Calu3 (cell line): ENCODE data around the gene IKBKG. TPM values are rescaled to one million over a fixed set of nuclear protein-coding genes. Genes with fewer than 3 reads are reported as not detected.

Source experiments
- BruUV-seq: library from RNA; stranded (reverse); fragments of 400-500 nt; replicated peaks from 2 replicates; lab custom pipeline; 2021; lab: Mats Ljungman, UMichigan
- CTCF ChIA-PET: fragments of 300-600 bp; sonication (Branson Sonifier 250); formaldehyde crosslinking; loops from one replicate; lab custom pipeline; 2022; ENCODE audit warnings: antibody characterized with exemption; lab: Charles Lee
- DNase-seq: peaks from one replicate; pipeline ENCODE4 v3.0.0; 2022
- H3K27ac Mint-ChIP-seq: one replicate; pipeline ENCODE4 v1.8.0; 2022; ENCODE audit warnings: mixed read lengths; ENCODE audit not compliant: unreplicated experiment
- H3K27me3 Mint-ChIP-seq: one replicate; pipeline ENCODE4 v1.8.0; 2022; ENCODE audit warnings: mixed read lengths; ENCODE audit not compliant: unreplicated experiment
- H3K36me3 Mint-ChIP-seq: one replicate; pipeline ENCODE4 v1.8.0; 2022; ENCODE audit warnings: mild to moderate bottlenecking, moderate library complexity, mixed read lengths; ENCODE audit not compliant: insufficient read depth, unreplicated experiment
- H3K4me1 Mint-ChIP-seq: one replicate; pipeline ENCODE4 v1.8.0; 2022; ENCODE audit warnings: mild to moderate bottlenecking, low read depth, mixed read lengths; ENCODE audit not compliant: unreplicated experiment
- H3K4me3 Mint-ChIP-seq: one replicate; pipeline ENCODE4 v1.8.0; 2022; ENCODE audit warnings: mild to moderate bottlenecking, low read depth, moderate library complexity, mixed read lengths; ENCODE audit not compliant: unreplicated experiment
- H3K9me3 Mint-ChIP-seq: one replicate; pipeline ENCODE4 v1.8.0; 2022; ENCODE audit warnings: low read depth, mixed read lengths; ENCODE audit not compliant: unreplicated experiment
- intact Hi-C: fragments of 100-400 bp; cut with micrococcal nuclease; formaldehyde crosslinking; loops from one replicate; pipeline ENCODE4 v1.10.0; 2022; ENCODE audit not compliant: unreplicated experiment
- total RNA-seq: library from RNA; stranded (reverse); gene quantifications from 2 replicates; pipeline ENCODE4 v1.2.3, GENCODE V29; 2022
- TF ChIP-seq, protein P1 (sequence below): fragments of 200-600 bp; IDR thresholded peaks from one replicate; pipeline ENCODE4 v1.8.0; 2022; ENCODE audit warnings: antibody characterized with exemption; ENCODE audit not compliant: unreplicated experiment

The IKBKG gene
- total RNA-seq, 1 experiment from 2014 or later: 39.9 TPM

DNA sequence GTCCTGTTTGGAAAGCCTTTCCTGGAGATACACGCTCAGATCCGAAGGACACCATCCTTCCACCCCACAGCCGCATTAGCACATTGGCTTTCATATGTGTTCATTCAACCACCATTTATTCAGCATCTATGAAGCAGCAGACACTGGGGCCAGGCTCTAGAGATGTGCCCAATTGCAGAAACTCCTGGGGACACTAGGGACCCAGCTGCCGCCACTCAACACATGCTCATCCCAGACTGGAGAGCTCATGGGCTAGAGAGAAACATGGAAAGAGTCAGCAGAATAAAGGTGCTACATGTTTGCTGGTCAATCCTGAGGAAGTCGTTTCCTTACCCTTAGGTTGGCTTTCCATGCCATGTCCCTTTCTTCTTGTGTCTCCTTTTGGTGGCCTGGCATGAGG, 45.1 kb downstream of the IKBKG start:
- Mint-ChIP-seq H3K27me3 (peaks cover 49% of the 10 kb centered on the region), H3K4me1 (peaks cover 9% of the 10 kb centered on the region), H3K9me3 (peaks cover 2% of the 10 kb centered on the region), H3K36me3 (peaks cover under 1% of the 10 kb centered on the region), H3K4me3 (no peak overlapping the region), H3K27ac (no peak overlapping the region)
- CTCF ChIA-PET: no interaction called here
- no TSS peak for BruUV-seq
- TF ChIP-seq, protein P1, sequence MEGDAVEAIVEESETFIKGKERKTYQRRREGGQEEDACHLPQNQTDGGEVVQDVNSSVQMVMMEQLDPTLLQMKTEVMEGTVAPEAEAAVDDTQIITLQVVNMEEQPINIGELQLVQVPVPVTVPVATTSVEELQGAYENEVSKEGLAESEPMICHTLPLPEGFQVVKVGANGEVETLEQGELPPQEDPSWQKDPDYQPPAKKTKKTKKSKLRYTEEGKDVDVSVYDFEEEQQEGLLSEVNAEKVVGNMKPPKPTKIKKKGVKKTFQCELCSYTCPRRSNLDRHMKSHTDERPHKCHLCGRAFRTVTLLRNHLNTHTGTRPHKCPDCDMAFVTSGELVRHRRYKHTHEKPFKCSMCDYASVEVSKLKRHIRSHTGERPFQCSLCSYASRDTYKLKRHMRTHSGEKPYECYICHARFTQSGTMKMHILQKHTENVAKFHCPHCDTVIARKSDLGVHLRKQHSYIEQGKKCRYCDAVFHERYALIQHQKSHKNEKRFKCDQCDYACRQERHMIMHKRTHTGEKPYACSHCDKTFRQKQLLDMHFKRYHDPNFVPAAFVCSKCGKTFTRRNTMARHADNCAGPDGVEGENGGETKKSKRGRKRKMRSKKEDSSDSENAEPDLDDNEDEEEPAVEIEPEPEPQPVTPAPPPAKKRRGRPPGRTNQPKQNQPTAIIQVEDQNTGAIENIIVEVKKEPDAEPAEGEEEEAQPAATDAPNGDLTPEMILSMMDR: no peak
- intact Hi-C loops: no loop called here
- DNase-seq: no peak

GRCh38 chrX:154593201-154593600, 45.8 kb downstream of the IKBKG start:
- Mint-ChIP-seq H3K36me3 (peaks cover 7% of the 10 kb centered on the region), H3K27ac (no peak overlapping the region), H3K9me3 (peaks cover 2% of the 10 kb centered on the region), H3K27me3 (peaks cover 49% of the 10 kb centered on the region), H3K4me3 (no peak overlapping the region), H3K4me1 (peaks cover 9% of the 10 kb centered on the region)
- no TSS peak for BruUV-seq
- TF ChIP-seq, protein P1: no peak
- DNase-seq: no peak
- CTCF ChIA-PET: no interaction called here
- intact Hi-C loops: no loop called here

DNA sequence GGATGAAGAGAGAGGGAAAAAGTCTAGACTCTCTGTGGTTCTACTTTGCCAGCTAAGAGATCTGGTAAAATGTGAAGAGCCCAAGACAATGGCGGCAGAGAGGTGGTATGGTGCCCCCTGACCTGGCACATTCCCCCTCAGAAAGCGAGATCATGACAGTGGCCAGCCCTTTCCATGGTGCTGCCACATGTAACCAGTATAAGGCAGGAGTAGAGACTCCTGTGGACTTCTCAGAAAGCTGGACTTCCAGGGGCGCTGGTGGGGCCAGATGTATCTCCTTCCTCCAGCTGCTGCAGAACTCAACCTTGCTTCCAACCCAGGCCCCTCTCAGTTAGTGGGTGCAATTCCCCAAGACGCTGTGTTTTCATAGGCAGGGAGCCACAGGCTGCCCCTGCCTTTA, 47.1 kb downstream of the IKBKG start:
- Mint-ChIP-seq H3K36me3 (peaks cover 7% of the 10 kb centered on the region), H3K9me3 (peaks cover 2% of the 10 kb centered on the region), H3K27ac (no peak overlapping the region), H3K27me3 (peaks cover 49% of the 10 kb centered on the region), H3K4me3 (no peak overlapping the region), H3K4me1 (peaks cover 9% of the 10 kb centered on the region)
- CTCF ChIA-PET: no interaction called here
- intact Hi-C loops: no loop called here
- no peak for DNase-seq
- TF ChIP-seq, protein P1: no peak
- BruUV-seq: no TSS peak

DNA sequence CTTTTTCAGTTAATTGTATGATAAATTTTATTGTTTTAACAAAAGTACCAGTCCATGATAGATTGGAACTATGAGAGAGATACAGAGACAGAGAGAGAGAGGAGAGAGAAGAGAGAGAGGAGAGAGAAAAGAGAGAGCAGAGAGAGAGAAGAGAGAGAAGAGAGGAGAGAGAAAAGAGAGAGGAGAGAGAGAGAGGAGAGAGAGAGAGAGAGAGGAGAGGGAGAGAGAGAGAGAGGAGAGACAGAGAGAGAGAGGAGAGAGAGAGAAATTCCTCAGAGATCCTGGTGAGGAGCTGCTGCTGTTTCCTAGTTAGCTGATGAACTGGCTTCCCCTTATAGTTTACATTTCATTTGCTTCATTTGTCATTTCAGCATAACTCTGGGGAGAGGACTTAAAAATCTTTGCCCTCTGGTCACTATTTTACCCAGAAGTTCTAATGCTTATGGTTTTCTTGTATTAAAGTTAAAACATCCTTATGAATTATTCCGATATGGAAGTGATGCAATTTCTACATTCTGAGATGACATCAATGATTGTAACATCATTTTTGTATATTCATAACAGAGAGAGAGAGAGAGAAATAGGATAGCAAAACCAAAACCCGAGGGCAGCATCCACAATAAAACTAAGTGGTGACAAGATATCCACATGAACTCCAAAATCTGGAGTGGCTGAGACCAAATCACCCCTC, 48.3 kb downstream of the IKBKG start:
- CTCF ChIA-PET: no interaction called here
- Mint-ChIP-seq H3K4me1 (peaks cover 9% of the 10 kb centered on the region), H3K4me3 (no peak overlapping the region), H3K36me3 (peaks cover 7% of the 10 kb centered on the region), H3K27ac (no peak overlapping the region), H3K9me3 (peaks cover 2% of the 10 kb centered on the region), H3K27me3 (peaks cover 49% of the 10 kb centered on the region)
- DNase-seq: no peak
- TF ChIP-seq, protein P1: no peak
- intact Hi-C loops: no loop called here
- no TSS peak for BruUV-seq
